Duodenal mucosa (tissue), 2 donors: Measurements from ENCODE around the gene KLHDC10.

Source experiments
- H3K27ac ChIP-seq: one replicate; pipeline ENCODE4 v1.7.0; 2013; ENCODE audit warnings: low read depth, low read length
- H3K27me3 ChIP-seq, 2 donors: one replicate each; pipeline ENCODE4 v1.7.0; 2013; ENCODE audit warnings: low read length in 2 of 2, control low read depth in 1 of 2; ENCODE audit not compliant: insufficient read depth in 2 of 2, control insufficient read depth in 1 of 2
- H3K36me3 ChIP-seq, 2 donors: one replicate each; pipeline ENCODE4 v1.7.0; 2013; ENCODE audit warnings: low read length in 2 of 2, control low read depth in 1 of 2; ENCODE audit not compliant: insufficient read depth in 2 of 2, control insufficient read depth in 1 of 2
- H3K4me1 ChIP-seq, 2 donors: one replicate each; pipeline ENCODE4 v1.7.0; 2013; ENCODE audit warnings: low read length in 2 of 2, control low read depth in 1 of 2; ENCODE audit not compliant: insufficient read depth in 2 of 2, control insufficient read depth in 1 of 2
- H3K4me3 ChIP-seq, 2 donors: one replicate each; pipeline ENCODE4 v1.7.0; 2013; ENCODE audit warnings: low read length in 2 of 2, low read depth in 1 of 2
- H3K9ac ChIP-seq, 2 donors: one replicate each; pipeline ENCODE4 v1.7.0; 2013; ENCODE audit warnings: low read length in 2 of 2, low read depth in 1 of 2
- H3K9me3 ChIP-seq, 2 donors: one replicate each; pipeline ENCODE4 v1.7.0; 2013; ENCODE audit warnings: low read length in 2 of 2, control low read depth in 1 of 2; ENCODE audit not compliant: control insufficient read depth in 1 of 2

Gene KLHDC10

GRCh38 chr7:130131191-130131834 lies 61.0 kb downstream of the KLHDC10 start:
- no peaks in the 10 kb centered on the region for H3K9me3 ChIP-seq
- no peak overlapping the region for H3K27ac ChIP-seq
- no peak overlapping the region for H3K4me3 ChIP-seq
- peaks cover 13 to 15% of the 10 kb centered on the region in 2 donors for H3K4me1 ChIP-seq
- H3K36me3 ChIP-seq = peaks cover 18 to 47% of the 10 kb centered on the region in 2 donors
- H3K9ac ChIP-seq = no peak overlapping the region
- no peaks in the 10 kb centered on the region for H3K27me3 ChIP-seq

DNA sequence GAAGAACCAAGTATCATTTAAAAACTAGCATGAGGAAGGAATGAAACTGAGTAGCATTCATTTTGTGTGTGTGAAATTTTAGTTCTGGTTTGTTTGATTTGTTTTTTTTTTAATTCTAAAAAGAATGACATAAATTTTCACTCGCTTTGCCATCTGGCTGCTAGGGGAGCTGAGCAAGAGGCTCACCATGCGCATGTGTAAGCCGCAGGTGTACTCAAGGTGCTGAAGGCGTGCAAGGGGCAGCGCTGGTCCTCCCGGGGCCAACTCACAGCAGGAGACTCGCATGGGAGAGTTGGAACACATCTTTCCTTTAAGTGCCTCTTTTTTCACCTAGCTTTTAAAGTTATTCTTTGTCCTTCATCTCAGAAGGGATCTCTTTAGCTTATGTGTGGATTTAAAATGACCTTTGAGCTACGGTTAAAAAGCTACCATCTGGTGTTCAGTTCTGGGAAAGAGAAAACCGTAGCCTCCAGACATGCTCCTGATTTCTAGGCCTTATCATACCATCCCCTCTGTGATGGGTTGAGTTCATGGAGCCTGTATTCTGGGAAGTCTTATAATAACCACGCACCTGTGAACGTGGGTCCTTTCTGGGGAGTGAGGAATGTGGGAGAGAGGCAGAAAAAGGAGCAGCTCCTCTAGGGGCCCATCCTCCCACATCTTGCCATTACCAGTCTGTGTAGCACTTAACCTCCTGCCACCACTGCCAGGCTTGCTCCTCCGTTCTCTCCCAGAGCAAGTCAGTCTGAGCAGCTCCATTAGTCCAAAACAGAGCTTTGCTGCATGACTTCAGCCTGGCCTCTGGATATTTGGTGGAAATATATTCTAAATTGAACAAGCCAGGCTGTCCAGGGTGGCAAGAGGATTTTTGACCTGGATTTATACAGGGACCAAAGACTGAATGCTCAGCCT lies 61.9 kb downstream of the KLHDC10 start:
- H3K27ac ChIP-seq = no peak overlapping the region

DNA sequence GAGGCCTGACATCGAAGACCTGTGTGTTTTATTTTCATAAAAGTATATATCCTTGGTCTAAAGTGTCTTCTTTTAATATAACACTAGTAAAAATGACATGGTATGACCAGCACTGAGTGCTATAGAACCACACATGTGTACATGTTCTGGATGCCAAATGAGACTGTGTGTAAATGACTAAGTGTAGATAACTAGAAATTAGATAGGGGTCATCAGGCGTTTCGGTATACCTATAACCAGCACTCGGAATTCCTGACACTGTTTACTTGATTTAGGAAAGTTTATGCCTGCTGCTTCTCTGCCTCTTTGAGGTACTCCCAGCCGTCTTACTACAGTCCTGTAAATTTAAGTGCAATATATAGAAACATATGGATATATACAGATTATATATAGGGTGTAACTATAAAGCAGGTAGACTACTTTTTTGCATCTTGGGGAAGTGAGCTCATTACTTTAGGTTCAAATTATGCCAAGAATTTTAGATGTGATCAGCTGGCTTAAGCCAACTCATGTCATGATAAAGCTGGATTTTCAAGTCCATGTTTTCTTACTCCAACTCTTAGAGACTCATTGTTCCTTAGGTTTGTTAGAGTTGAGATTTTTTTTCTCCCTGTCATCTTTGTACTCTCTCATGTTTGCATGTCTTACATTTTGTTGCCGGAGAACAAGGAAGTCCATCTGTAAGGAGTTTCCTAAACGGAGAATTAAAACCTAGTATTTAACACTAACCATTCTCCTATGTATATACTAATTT lies 62.9 kb downstream of the KLHDC10 start:
- Histone ChIP-seq H3K9me3 (no peaks in the 10 kb centered on the region), H3K36me3 (peaks cover 25 to 44% of the 10 kb centered on the region in 2 donors), H3K9ac (no peak overlapping the region), H3K4me1 (peaks cover 3% of the 10 kb centered on the region in 2 donors), H3K27me3 (no peaks in the 10 kb centered on the region), H3K27ac (no peak overlapping the region), H3K4me3 (no peak overlapping the region)

More for the DNA sequence above, 61.9 kb downstream of the KLHDC10 start:
- H3K36me3 ChIP-seq = peaks cover 19 to 44% of the 10 kb centered on the region in 2 donors
- no peaks in the 10 kb centered on the region for H3K27me3 ChIP-seq
- no peaks in the 10 kb centered on the region for H3K9me3 ChIP-seq
- no peak overlapping the region for H3K4me3 ChIP-seq
- H3K9ac ChIP-seq = no peak overlapping the region
- H3K4me1 ChIP-seq = peaks cover 11 to 13% of the 10 kb centered on the region in 2 donors

DNA sequence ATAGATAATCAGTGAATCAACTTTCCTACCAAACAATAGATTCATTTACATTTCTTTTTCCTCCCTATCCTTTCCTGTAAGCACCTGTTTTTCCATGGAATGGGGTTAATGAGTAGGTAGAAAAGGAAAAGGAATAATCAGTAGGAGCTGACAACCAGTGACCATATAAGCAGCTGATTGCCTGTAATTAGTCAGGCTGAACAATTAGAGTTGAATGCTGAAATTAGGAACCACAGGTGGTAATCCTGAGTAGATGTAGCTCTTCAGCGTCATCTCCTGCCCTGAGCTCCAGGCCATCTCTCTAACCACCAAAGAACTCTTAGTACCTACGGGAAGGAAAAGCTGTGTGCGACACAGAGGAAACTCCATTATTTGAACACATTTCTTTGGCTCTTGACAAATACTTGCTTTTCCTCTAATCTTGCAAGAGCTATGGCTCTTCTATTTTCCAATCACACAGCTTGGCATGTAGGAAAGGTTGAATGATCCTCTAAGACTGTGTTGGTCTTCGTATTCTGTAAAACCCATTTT lies 63.8 kb downstream of the KLHDC10 start:
- Histone ChIP-seq H3K4me1 (no peaks in the 10 kb centered on the region), H3K36me3 (peaks cover 25 to 40% of the 10 kb centered on the region in 2 donors), H3K4me3 (no peak overlapping the region), H3K9me3 (no peaks in the 10 kb centered on the region), H3K27ac (no peak overlapping the region), H3K27me3 (no peaks in the 10 kb centered on the region), H3K9ac (no peak overlapping the region)

DNA sequence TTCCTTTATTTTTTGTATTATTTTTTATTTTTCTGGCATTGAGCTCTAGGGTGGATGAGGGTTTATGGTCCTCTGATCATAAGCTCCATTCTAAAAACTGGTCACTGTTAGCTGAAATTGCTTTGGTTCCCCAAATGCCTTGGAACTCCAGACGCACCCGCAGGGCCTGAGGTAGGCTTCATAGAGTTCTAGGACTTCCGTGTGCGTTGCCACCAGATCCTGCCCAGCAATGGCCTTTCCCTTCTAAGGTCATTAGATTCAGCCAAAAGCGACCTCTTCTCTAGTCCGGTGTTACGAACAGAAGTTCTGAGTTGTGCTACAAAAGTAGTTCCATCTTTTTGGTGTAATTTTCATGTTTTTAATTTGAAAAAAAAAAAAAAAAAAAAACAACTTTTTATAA lies 64.4 kb downstream of the KLHDC10 start:
- H3K27ac ChIP-seq = no peak overlapping the region
- H3K4me3 ChIP-seq = no peak overlapping the region
- H3K27me3 ChIP-seq = no peaks in the 10 kb centered on the region
- H3K36me3 ChIP-seq = peaks cover 25 to 40% of the 10 kb centered on the region in 2 donors
- no peak overlapping the region for H3K9ac ChIP-seq
- H3K4me1 ChIP-seq = no peaks in the 10 kb centered on the region
- H3K9me3 ChIP-seq = no peaks in the 10 kb centered on the region

DNA sequence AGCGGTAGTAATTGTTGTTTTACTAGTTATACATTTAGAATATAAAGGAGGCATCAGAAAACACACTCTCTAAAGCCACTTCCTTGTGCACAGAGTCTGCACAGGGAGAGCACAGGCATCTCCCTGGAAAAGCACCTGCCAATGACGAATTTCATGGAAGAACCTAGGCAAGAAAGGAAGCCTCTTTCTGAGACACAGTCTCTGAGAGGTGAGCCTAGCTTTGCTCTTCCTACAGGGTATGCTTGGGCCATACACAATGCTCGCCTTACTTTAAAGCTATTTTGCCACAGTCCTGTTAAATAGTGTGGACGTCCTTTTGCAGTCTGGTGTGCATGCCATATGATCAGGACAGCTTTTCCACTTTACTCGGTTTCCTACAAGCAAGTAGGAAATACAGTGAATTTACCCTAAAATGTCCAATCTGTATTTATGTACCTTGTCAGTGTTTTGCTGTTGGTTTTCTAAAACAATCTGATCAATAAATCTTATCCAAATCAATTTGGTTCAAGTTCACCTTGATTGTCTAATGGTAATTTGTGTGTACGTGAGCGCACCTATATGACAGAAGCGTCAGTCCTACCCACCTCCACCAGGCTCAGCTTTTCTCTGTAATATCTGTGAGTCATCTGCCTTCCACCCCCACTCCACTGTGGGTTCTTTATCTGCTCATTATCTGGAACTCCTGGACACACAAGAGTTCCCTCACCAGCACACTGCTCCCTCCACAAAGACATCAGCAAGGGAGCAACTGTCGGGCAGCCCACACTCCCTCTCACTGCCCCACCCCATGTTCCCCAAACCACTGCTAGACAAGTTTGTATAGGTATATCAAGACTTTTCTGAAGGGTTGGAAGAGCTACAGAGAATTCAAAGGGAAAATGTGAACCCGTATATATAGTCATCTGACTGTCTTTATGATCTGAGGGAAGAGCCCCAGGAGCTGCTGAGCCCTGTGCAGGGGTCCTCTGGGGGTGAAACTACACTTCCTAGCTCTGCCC lies 65.2 kb downstream of the KLHDC10 start:
- H3K27ac ChIP-seq = no peak overlapping the region
- no peak overlapping the region for H3K9ac ChIP-seq
- no peaks in the 10 kb centered on the region for H3K27me3 ChIP-seq
- no peaks in the 10 kb centered on the region for H3K4me1 ChIP-seq
- no peaks in the 10 kb centered on the region for H3K9me3 ChIP-seq
- peaks cover 23 to 39% of the 10 kb centered on the region in 2 donors for H3K36me3 ChIP-seq
- no peak overlapping the region for H3K4me3 ChIP-seq

GRCh38 chr7:130136579-130137167 lies 66.3 kb downstream of the KLHDC10 start:
- Histone ChIP-seq H3K27me3 (no peaks in the 10 kb centered on the region), H3K36me3 (peaks cover 19 to 29% of the 10 kb centered on the region in 2 donors), H3K4me3 (no peak overlapping the region)

GRCh38 chr7:130137207-130137606 lies 66.9 kb downstream of the KLHDC10 start:
- no peaks in the 10 kb centered on the region for H3K27me3 ChIP-seq
- no peak overlapping the region for H3K4me3 ChIP-seq
- no peaks in the 10 kb centered on the region for H3K9me3 ChIP-seq
- H3K27ac ChIP-seq = no peak overlapping the region
- peaks cover 3 to 4% of the 10 kb centered on the region in 2 donors for H3K4me1 ChIP-seq
- H3K36me3 ChIP-seq = peaks cover 19 to 25% of the 10 kb centered on the region in 2 donors
- no peak overlapping the region for H3K9ac ChIP-seq

More at GRCh38 chr7:130136579-130137167, 66.3 kb downstream of the KLHDC10 start:
- no peaks in the 10 kb centered on the region for H3K4me1 ChIP-seq
- H3K9ac ChIP-seq = no peak overlapping the region
- no peaks in the 10 kb centered on the region for H3K9me3 ChIP-seq
- no peak overlapping the region for H3K27ac ChIP-seq
